ENCODE measurements around the gene TRAF1. TPM values are rescaled to one million over a fixed set of nuclear protein-coding genes. Genes with fewer than 3 reads are reported as not detected.

The TRAF1 gene
- total and polyA plus RNA-seq, 10 of the 15 experiments (the other 5 are each of a cell fraction or from before 2014, with no cell fraction given) = 13.8 to 163 (median 128) TPM

GRCh38 chr9:120928015-120928482, 1.5 kb upstream of the TRAF1 start (continued):
- TF ChIP-seq, protein P1, sequence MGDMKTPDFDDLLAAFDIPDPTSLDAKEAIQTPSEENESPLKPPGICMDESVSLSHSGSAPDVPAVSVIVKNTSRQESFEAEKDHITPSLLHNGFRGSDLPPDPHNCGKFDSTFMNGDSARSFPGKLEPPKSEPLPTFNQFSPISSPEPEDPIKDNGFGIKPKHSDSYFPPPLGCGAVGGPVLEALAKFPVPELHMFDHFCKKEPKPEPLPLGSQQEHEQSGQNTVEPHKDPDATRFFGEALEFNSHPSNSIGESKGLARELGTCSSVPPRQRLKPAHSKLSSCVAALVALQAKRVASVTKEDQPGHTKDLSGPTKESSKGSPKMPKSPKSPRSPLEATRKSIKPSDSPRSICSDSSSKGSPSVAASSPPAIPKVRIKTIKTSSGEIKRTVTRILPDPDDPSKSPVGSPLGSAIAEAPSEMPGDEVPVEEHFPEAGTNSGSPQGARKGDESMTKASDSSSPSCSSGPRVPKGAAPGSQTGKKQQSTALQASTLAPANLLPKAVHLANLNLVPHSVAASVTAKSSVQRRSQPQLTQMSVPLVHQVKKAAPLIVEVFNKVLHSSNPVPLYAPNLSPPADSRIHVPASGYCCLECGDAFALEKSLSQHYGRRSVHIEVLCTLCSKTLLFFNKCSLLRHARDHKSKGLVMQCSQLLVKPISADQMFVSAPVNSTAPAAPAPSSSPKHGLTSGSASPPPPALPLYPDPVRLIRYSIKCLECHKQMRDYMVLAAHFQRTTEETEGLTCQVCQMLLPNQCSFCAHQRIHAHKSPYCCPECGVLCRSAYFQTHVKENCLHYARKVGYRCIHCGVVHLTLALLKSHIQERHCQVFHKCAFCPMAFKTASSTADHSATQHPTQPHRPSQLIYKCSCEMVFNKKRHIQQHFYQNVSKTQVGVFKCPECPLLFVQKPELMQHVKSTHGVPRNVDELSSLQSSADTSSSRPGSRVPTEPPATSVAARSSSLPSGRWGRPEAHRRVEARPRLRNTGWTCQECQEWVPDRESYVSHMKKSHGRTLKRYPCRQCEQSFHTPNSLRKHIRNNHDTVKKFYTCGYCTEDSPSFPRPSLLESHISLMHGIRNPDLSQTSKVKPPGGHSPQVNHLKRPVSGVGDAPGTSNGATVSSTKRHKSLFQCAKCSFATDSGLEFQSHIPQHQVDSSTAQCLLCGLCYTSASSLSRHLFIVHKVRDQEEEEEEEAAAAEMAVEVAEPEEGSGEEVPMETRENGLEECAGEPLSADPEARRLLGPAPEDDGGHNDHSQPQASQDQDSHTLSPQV (IDR thresholded peaks at IDR 0.05) = no peak
- TF ChIP-seq PRDM15 (CRISPR knock-in tag; IDR thresholded peaks at IDR 0.05) (no peak), RFX5 (IDR thresholded peaks at IDR 0.05; ENCODE audit: low read depth, low read length) (no peak), FOXK2 (IDR thresholded peaks at IDR 0.05) (no peak), SMARCA5 (IDR thresholded peaks at IDR 0.05) (peak; percentile 82), RB1 (IDR thresholded peaks at IDR 0.05; ENCODE audit: borderline replicate concordance) (no peak)
